Caco-2 (cell line): ENCODE measurements around the gene CYP11A1. TPM values are rescaled to one million over a fixed set of nuclear protein-coding genes. Genes with fewer than 3 reads are reported as not detected.

Experiments used
- BruUV-seq: library from RNA; stranded (reverse); fragments of 400-500 nt; replicated peaks from 2 replicates; lab custom pipeline; 2021; lab: Mats Ljungman, UMichigan
- CTCF ChIA-PET: fragments of 300-600 bp; sonication (Branson Sonifier 250); formaldehyde crosslinking; loops from one replicate; lab custom pipeline; 2022; ENCODE audit warnings: antibody characterized with exemption; lab: Charles Lee
- POLR2A ChIA-PET: fragments of 300-600 bp; sonication (Branson Sonifier 250); formaldehyde crosslinking; loops from one replicate; lab custom pipeline; 2022; ENCODE audit warnings: antibody characterized with exemption; lab: Charles Lee
- DNase-seq, 2 experiments: peaks; one replicate each; pipeline versions ENCODE4 v3.0.0 to v3.0.0-alpha.2; 2020 to 2022
- H3K27me3 ChIP-seq: replicated peaks from 2 replicates; pipeline ENCODE4 v1.6.0; 2011; ENCODE audit warnings: low read length; ENCODE audit not compliant: control insufficient read depth, insufficient read depth
- H3K36me3 ChIP-seq: 2 replicates; pipeline ENCODE4 v1.5.1; 2011; ENCODE audit warnings: low read length; ENCODE audit not compliant: control insufficient read depth, insufficient read depth
- H3K4me1 ChIP-seq: fragments of 250-450 bp; sonication (Bioruptor Pico); 2 replicates; pipeline ENCODE4 v1.5.1; 2020; ENCODE audit warnings: mild to moderate bottlenecking
- H3K4me3 ChIP-seq: 2 replicates; pipeline ENCODE4 v1.5.1; 2011; ENCODE audit warnings: low read depth, mild to moderate bottlenecking, control low read depth, low read length
- H3K9me3 ChIP-seq: fragments of 250-450 bp; sonication (Bioruptor Pico); 2 replicates; pipeline ENCODE4 v1.5.1; 2020; ENCODE audit warnings: mild to moderate bottlenecking, moderate library complexity
- H3K27ac Mint-ChIP-seq: one replicate; pipeline ENCODE4 v1.8.0; 2022; ENCODE audit warnings: mixed read lengths; ENCODE audit not compliant: unreplicated experiment
- H3K27me3 Mint-ChIP-seq: one replicate; pipeline ENCODE4 v1.8.0; 2022; ENCODE audit warnings: mixed read lengths; ENCODE audit not compliant: insufficient read depth, unreplicated experiment
- H3K36me3 Mint-ChIP-seq: one replicate; pipeline ENCODE4 v1.8.0; 2022; ENCODE audit warnings: mild to moderate bottlenecking, mixed read lengths; ENCODE audit not compliant: insufficient read depth, unreplicated experiment
- H3K4me1 Mint-ChIP-seq: one replicate; pipeline ENCODE4 v1.8.0; 2022; ENCODE audit warnings: low read depth, mixed read lengths; ENCODE audit not compliant: unreplicated experiment
- H3K4me3 Mint-ChIP-seq: one replicate; pipeline ENCODE4 v1.8.0; 2022; ENCODE audit warnings: mild to moderate bottlenecking, moderate library complexity, mixed read lengths; ENCODE audit not compliant: unreplicated experiment
- H3K9me3 Mint-ChIP-seq: one replicate; pipeline ENCODE4 v1.8.0; 2022; ENCODE audit warnings: mixed read lengths; ENCODE audit not compliant: unreplicated experiment
- intact Hi-C: fragments of 100-400 bp; cut with micrococcal nuclease; formaldehyde crosslinking; loops from one replicate; pipeline ENCODE4 v1.10.0; 2022; ENCODE audit not compliant: unreplicated experiment
- total RNA-seq: library from RNA; stranded (reverse); gene quantifications from 2 replicates; pipeline ENCODE4 v1.2.3, GENCODE V29; 2022
- TF ChIP-seq, protein P1 (sequence below), 2 experiments: fragments of 200-600 bp in 1 of 2; IDR thresholded peaks; 1 replicate in 1 of 2; 2 replicates in 1 of 2; pipeline versions ENCODE4 v1.5.1 to v1.8.0; 2011 to 2022; ENCODE audit warnings: antibody characterized with exemption in 1 of 2, control low read depth in 1 of 2, inconsistent platforms in 1 of 2, low read depth in 1 of 2, low read length in 1 of 2, mild to moderate bottlenecking in 1 of 2, moderate library complexity in 1 of 2; ENCODE audit not compliant: insufficient read depth in 1 of 2, severe bottlenecking in 1 of 2, unreplicated experiment in 1 of 2

The CYP11A1 gene
- total RNA-seq, 1 experiment from 2014 or later: not detected

DNA sequence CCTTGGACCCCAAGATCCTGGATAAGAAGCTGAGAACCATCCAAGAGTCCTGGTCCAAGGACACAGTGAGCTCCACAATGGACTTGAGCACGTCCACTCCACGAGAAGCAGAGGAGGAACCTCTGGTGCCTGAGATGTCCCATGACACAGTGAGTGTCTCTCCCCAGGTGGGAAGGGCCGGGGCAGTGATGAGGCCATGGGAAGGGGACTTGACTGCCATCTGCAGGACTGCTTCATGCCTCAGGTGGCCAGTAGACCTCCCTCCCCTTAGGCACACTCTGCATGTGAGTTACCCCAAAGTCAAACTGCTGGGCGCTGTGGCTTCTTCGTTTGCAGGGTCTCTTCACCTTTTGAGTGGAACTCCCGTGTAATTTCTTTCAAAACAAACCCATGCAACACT is 71.6 kb downstream of the CYP11A1 start:
- H3K4me1 ChIP-seq: no peaks in the 10 kb centered on the region
- H3K27ac Mint-ChIP-seq: no peak overlapping the region
- no peaks in the 10 kb centered on the region for H3K4me1 Mint-ChIP-seq
- DNase-seq: no peak
- BruUV-seq: no TSS peak
- H3K36me3 Mint-ChIP-seq: no peaks in the 10 kb centered on the region
- H3K27me3 Mint-ChIP-seq: peaks cover 28% of the 10 kb centered on the region
- peaks cover 2% of the 10 kb centered on the region for H3K27me3 ChIP-seq
- intact Hi-C loops: no loop called here
- no peaks in the 10 kb centered on the region for H3K9me3 ChIP-seq
- no peak overlapping the region for H3K4me3 Mint-ChIP-seq
- no peaks in the 10 kb centered on the region for H3K36me3 ChIP-seq
- CTCF ChIA-PET: interaction anchor here (0.7 kb wide), 1 partner anchor 12 kb away, joined by 3 read pairs; no protein-coding TSS in a partner anchor
- H3K4me3 ChIP-seq: no peak overlapping the region
- POLR2A ChIA-PET: no interaction called here
- TF ChIP-seq, protein P1, sequence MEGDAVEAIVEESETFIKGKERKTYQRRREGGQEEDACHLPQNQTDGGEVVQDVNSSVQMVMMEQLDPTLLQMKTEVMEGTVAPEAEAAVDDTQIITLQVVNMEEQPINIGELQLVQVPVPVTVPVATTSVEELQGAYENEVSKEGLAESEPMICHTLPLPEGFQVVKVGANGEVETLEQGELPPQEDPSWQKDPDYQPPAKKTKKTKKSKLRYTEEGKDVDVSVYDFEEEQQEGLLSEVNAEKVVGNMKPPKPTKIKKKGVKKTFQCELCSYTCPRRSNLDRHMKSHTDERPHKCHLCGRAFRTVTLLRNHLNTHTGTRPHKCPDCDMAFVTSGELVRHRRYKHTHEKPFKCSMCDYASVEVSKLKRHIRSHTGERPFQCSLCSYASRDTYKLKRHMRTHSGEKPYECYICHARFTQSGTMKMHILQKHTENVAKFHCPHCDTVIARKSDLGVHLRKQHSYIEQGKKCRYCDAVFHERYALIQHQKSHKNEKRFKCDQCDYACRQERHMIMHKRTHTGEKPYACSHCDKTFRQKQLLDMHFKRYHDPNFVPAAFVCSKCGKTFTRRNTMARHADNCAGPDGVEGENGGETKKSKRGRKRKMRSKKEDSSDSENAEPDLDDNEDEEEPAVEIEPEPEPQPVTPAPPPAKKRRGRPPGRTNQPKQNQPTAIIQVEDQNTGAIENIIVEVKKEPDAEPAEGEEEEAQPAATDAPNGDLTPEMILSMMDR (IDR thresholded peaks at IDR 0.05; ENCODE audit: insufficient read depth in 1 of 2, low read depth in 1 of 2, low read length in 1 of 2, severe bottlenecking in 1 of 2, unreplicated experiment in 1 of 2): no peak
- no peaks in the 10 kb centered on the region for H3K9me3 Mint-ChIP-seq

DNA sequence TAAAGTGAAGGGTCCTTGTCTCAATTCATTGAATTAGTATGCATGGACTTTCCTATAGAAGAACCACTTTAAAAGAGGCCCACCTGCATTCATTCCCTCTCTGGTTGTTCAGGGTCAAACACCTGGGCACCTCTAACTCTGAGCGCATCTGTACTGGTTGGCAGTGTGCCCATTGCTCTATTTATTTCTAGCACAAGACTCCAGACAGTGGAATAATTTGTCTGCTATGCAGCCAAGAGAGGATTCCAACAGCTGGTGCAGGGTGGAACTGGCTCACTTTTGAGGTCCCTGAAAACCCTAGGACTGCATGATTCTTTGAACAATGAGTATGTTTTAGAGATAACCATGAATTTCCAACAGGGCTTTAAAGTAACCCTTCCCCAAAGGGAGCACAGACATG is 73.4 kb downstream of the CYP11A1 start:
- no peak for DNase-seq
- Mint-ChIP-seq H3K4me3 (no peak overlapping the region), H3K36me3 (no peaks in the 10 kb centered on the region), H3K4me1 (no peaks in the 10 kb centered on the region), H3K27ac (no peak overlapping the region), H3K9me3 (no peaks in the 10 kb centered on the region), H3K27me3 (peaks cover 21% of the 10 kb centered on the region)
- CTCF ChIA-PET: no interaction called here
- Histone ChIP-seq H3K4me3 (no peak overlapping the region), H3K27me3 (peaks cover 1% of the 10 kb centered on the region), H3K36me3 (no peaks in the 10 kb centered on the region), H3K9me3 (no peaks in the 10 kb centered on the region), H3K4me1 (no peaks in the 10 kb centered on the region)
- TF ChIP-seq, protein P1 (IDR thresholded peaks at IDR 0.05; ENCODE audit: insufficient read depth in 1 of 2, low read depth in 1 of 2, low read length in 1 of 2, severe bottlenecking in 1 of 2, unreplicated experiment in 1 of 2): no peak
- POLR2A ChIA-PET: no interaction called here
- intact Hi-C loops: no loop called here
- no TSS peak for BruUV-seq

DNA sequence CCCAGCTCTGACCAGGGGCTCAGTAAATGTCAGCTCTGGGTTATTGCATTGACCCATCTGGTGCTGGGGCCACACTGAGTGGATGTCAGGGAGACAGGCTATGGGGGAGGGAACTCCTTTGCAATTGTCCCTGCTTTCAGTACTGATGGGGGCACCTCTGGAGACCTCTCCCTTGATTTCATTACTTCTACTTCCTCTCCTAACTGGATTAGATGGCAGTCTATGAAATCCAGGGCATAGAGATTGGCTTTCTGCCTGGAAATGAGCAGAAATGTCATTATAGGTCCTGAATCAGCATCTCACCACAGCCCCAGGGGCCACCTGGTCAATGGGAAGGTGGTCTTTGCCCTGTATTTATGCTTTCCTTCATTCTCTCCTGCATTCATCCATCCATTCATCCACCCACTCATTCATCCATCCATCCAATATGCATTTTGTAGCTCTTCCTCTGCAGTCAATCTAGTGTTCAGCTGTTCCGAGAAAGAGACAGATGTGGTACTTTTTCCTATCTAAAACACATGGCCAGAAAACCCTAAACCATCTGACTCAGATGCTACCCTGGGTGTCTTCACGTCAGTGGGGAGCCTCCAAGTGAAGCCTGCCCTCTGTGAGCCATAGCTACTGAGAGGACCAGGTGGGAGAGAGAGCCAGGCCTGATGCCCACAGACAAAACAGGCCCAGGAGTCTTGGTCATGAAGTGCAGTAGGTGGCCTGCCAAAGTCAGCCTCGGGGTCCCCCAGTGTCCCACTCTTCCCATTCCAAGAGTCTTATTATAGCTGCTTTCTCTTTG is 74.2 kb downstream of the CYP11A1 start:
- Histone ChIP-seq H3K4me1 (no peaks in the 10 kb centered on the region), H3K27me3 (no peaks in the 10 kb centered on the region; the same call in 1 of the 2 replicates), H3K4me3 (no peak overlapping the region), H3K9me3 (no peaks in the 10 kb centered on the region), H3K36me3 (no peaks in the 10 kb centered on the region)
- no TSS peak for BruUV-seq
- no peaks in the 10 kb centered on the region for H3K36me3 Mint-ChIP-seq
- intact Hi-C loops: no loop called here
- TF ChIP-seq, protein P1 (IDR thresholded peaks at IDR 0.05; ENCODE audit: insufficient read depth in 1 of 2, low read depth in 1 of 2, low read length in 1 of 2, severe bottlenecking in 1 of 2, unreplicated experiment in 1 of 2): no peak
- peaks cover 20% of the 10 kb centered on the region for H3K27me3 Mint-ChIP-seq
- H3K27ac Mint-ChIP-seq: no peak overlapping the region
- POLR2A ChIA-PET: no interaction called here
- H3K4me3 Mint-ChIP-seq: no peak overlapping the region
- H3K9me3 Mint-ChIP-seq: no peaks in the 10 kb centered on the region
- no peak for DNase-seq
- CTCF ChIA-PET: no interaction called here
- H3K4me1 Mint-ChIP-seq: no peaks in the 10 kb centered on the region
